ENCODE data around the gene LRRC8E.

Gene LRRC8E

DNA sequence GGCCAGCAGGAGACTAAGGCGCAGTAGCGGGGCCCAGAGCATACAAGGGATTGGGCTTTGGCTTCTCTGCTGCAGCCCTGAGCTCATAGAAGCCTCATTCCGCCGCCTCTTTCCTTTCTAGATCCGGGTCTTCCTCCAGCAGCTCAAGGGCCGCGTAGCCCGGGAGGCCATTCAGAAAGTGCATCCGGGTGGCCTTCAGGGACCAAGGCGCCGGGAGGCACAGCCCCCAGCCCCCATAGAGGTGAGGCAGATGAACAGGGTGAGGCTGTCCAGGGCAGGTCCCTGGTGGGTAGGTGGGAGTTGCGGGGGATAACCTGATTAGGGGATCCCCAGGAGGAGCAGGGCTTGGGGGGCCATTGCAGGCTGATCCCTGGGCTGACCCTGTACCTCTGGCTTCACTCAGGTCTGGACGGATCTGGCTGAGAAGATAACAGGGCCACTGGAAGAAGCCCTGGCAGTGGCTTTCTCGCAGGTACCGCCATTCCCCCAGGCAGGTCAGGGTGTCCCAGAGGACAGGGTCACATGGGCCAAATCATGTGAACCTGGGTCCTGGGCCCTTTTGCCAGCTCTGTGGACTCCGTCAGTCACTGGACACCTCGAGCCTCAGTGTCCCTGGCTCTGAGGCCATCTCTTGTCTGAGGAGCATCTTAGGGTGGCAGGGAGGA is 33.1 kb downstream of the LRRC8E start:
- Mint-ChIP-seq H3K36me3 (ENCODE audit: low read depth) (no peaks in the 10 kb centered on the region), H3K27me3 (ENCODE audit: low read depth) (peaks cover 31% of the 10 kb centered on the region), H3K4me3 (peak overlapping the region; percentile 83 to 90 (median 90)), H3K4me1 (peaks cover 22% of the 10 kb centered on the region), H3K9me3 (no peaks in the 10 kb centered on the region), H3K27ac (peak overlapping the region; percentile 89 to 94 (median 92))
- TF ChIP-seq, protein P1, sequence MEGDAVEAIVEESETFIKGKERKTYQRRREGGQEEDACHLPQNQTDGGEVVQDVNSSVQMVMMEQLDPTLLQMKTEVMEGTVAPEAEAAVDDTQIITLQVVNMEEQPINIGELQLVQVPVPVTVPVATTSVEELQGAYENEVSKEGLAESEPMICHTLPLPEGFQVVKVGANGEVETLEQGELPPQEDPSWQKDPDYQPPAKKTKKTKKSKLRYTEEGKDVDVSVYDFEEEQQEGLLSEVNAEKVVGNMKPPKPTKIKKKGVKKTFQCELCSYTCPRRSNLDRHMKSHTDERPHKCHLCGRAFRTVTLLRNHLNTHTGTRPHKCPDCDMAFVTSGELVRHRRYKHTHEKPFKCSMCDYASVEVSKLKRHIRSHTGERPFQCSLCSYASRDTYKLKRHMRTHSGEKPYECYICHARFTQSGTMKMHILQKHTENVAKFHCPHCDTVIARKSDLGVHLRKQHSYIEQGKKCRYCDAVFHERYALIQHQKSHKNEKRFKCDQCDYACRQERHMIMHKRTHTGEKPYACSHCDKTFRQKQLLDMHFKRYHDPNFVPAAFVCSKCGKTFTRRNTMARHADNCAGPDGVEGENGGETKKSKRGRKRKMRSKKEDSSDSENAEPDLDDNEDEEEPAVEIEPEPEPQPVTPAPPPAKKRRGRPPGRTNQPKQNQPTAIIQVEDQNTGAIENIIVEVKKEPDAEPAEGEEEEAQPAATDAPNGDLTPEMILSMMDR (IDR thresholded peaks at IDR 0.05; ENCODE audit: unreplicated experiment in 3 of 3): no peak

DNA sequence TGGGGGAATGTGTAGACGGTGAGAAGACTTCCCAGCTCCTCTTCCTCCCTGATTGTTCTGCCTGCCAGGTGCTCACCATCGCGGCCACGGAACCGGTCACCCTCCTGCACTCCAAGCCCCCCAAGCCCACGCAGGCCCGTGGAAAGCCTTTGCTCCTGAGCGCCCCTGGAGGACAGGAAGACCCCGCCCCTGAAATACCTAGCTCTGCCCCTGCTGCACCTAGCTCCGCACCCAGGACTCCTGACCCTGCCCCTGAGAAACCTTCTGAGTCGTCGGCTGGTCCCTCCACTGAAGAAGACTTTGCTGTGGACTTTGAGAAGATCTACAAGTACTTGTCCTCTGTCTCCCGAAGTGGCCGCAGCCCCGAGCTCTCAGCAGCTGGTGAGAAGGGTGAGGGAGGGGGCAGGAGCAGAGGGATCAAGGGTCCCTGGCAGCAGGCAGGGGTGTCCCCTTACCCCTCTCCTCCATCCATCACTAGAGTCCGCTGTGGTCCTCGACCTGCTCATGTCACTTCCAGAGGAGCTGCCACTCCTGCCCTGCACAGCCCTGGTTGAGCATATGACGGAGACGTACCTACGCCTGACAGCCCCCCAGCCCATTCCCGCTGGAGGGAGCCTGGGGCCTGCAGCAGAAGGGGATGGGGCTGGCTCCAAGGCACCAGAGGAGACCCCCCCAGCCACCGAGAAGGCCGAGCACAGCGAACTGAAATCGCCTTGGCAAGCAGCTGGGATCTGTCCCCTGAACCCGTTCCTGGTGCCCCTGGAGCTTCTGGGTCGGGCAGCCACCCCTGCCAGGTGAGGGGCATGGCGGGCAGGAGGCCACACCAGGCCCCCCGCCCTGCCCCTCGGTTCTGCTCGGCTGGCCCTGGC is 33.9 kb downstream of the LRRC8E start:
- no peaks in the 10 kb centered on the region for H3K36me3 Mint-ChIP-seq (ENCODE audit: low read depth)
- TF ChIP-seq, protein P1 (IDR thresholded peaks at IDR 0.05; ENCODE audit: unreplicated experiment in 3 of 3): no peak
- peaks cover 22% of the 10 kb centered on the region for H3K4me1 Mint-ChIP-seq
- no peaks in the 10 kb centered on the region for H3K9me3 Mint-ChIP-seq
- peak overlapping the region; percentile 65 to 77 (median 66) for H3K4me3 Mint-ChIP-seq
- peak overlapping the region in 2 of 3 experiments; percentile 15 to 44 for H3K27ac Mint-ChIP-seq
- peaks cover 25% of the 10 kb centered on the region for H3K27me3 Mint-ChIP-seq (ENCODE audit: low read depth)

DNA sequence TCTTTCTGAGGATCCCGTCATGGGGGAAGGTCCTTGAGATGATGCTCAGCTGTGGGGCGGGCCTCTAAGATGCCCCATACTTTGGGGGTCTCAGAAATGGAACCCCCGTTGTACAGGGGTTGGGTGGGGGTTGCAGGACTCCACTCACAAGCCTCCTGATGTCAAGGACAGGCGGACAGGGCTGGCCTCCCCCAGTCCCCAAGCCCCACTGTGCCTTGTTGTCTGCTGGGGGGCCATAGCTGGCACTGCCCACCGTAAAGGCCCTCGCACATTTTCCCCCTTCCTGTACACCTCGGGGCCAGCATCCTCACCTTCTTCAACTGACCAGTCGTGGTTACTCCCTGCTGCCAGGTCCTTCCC is 34.5 kb downstream of the LRRC8E start:
- no peaks in the 10 kb centered on the region for H3K36me3 Mint-ChIP-seq (ENCODE audit: low read depth)
- H3K27ac Mint-ChIP-seq: peak overlapping the region in 1 of 3 experiments; percentile 53
- no peaks in the 10 kb centered on the region for H3K9me3 Mint-ChIP-seq
- peaks cover 22% of the 10 kb centered on the region for H3K27me3 Mint-ChIP-seq (ENCODE audit: low read depth)
- peaks cover 22% of the 10 kb centered on the region for H3K4me1 Mint-ChIP-seq
- H3K4me3 Mint-ChIP-seq: peak overlapping the region; percentile 49 to 63 (median 59)
- TF ChIP-seq, protein P1 (IDR thresholded peaks at IDR 0.05; ENCODE audit: unreplicated experiment in 3 of 3): no peak

DNA sequence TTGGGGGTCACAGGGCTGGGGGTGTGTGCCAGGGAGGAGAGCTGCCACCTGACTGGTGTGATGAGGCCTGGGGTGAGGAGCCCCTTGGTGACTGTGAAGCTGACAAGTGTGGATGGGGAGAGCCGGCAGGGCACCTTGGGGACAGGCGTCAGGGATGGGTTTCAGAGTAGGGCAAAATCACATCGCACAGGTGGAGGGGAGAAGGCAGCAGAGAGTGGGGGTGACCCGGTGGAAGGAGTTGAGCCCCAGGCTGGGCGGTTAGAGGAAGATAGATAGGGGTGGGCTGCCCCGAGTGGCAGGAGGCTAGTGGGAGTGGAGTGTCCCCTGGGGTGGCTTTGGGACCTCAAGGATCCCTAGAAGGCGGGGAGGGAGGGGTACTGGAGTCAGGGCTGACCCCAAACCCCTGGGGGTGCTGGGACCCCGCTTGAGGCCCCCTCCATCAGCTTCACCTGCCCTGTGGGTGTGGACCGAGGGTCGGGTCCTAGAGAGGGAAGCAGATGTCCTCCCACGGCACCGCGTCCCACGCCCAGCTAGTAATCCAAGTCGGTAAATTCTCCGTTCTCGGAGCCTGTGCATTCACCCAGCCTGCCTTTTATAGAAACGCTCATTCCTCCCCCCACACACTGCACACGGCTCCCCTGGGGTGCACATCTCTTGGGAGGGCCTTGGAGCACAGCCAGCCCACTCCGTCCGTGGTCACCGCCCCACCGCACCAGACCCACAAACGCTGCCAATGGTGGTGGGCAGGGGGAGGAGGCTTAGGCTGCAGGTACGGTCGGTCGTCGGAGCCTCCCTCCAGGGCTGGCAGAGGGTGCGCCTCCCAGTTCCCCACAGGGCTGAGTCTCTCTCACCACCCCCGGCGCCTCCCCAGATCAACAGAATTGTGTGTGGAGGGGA is 35.2 kb downstream of the LRRC8E start:
- Mint-ChIP-seq H3K9me3 (no peaks in the 10 kb centered on the region), H3K27ac (peak overlapping the region in 1 of 3 experiments; percentile 53), H3K4me1 (peaks cover 27% of the 10 kb centered on the region), H3K27me3 (ENCODE audit: low read depth) (peaks cover 15% of the 10 kb centered on the region), H3K4me3 (peak overlapping the region; percentile 59 to 77 (median 74)), H3K36me3 (ENCODE audit: low read depth) (peaks cover 5% of the 10 kb centered on the region)
- TF ChIP-seq, protein P1 (IDR thresholded peaks at IDR 0.05; ENCODE audit: unreplicated experiment in 3 of 3): no peak

DNA sequence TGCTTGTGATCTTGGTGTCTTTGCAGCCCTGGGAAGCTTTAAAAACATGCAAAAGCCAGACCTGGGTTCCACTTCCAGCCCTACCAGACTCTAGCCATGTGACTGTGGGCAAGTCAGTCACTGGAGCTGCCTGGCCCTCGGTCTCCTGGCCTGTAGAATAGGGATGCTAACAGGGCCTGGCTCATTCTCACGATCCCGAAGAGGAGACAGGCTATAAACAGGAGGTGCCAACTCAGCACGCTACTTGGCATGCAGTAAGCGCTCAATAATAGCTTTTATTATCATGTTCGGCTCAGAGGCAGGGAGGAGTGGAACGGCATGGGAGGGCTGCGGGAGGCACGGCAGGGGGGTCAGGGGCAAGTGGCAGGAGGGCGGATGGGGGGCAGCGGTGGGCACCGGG is 35.9 kb downstream of the LRRC8E start:
- Mint-ChIP-seq H3K27ac (peak overlapping the region in 1 of 3 experiments; percentile 48), H3K4me3 (peak overlapping the region; percentile 76 to 87 (median 84)), H3K27me3 (ENCODE audit: low read depth) (peaks cover 13% of the 10 kb centered on the region), H3K9me3 (no peaks in the 10 kb centered on the region), H3K36me3 (ENCODE audit: low read depth) (peaks cover 5% of the 10 kb centered on the region), H3K4me1 (peaks cover 34% of the 10 kb centered on the region)
- TF ChIP-seq, protein P1 (IDR thresholded peaks at IDR 0.05; ENCODE audit: unreplicated experiment in 3 of 3): no peak

All from nephron (organoid).